SW480 (cell line): Measurements from ENCODE around the gene PIM3.

Source experiments
- DNase-seq: peaks from one replicate; pipeline ENCODE4 v3.0.0-alpha.2; 2016; ENCODE audit warnings: low spot score

Gene PIM3

DNA sequence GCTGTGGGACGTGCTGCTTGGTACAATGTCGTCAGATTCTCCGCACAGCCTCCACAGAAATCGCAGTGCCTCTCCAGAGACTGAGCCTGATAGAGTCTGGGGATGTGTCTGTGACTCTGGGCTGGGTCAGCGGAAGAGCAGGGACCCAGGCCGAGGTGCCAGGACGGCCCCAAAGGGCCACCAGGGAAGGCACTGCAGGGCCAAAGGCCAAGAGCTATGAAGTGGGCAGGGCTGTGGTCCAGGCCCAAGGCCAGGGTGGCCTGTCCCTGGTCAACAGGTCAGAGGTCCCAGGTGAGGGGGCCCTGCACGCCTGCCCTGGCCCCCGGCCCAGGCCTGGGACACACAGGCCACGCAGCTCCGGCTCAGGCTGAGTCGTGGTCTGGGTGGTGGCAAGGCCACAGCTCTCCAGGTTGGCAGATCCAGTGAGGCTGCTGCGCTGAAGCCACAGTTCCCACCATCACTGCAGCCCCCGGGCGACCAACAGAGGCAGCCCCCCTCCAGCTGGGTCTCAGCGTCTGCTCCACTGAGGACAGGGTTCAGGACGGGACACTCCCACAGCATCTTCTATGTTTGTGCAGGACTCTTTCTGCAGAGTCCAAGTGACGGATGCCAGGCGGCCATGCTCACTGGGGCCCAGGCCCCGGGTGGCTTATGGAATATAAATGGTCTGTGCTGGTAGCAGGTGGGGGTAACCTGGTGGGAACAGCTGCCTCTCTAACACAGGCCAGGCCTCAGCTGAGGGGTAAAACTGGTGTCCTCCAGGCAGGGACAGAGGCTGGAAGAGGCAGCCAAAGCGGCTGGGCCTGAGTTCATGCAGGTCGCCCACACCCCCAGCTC, 4.8 kb upstream of the PIM3 start:
- no peak for DNase-seq

DNA sequence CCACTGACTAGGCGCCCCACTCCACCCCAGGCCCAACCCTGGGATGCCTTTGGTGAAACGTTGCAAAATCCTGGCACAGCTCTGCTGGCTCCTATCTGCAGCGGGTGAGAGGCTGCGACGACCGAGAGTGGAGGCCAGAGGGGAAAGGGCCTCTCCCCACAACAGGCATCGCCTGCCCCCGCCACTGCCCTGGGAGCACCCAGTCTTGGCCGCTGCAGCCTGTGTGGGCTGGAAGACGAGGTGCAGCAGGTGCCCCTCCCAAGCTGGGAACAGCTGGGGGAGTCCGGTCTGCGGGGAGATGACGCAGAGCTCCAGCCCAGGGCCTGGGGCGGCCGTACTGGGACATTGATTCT, 4.2 kb upstream of the PIM3 start:
- no peak for DNase-seq

DNA sequence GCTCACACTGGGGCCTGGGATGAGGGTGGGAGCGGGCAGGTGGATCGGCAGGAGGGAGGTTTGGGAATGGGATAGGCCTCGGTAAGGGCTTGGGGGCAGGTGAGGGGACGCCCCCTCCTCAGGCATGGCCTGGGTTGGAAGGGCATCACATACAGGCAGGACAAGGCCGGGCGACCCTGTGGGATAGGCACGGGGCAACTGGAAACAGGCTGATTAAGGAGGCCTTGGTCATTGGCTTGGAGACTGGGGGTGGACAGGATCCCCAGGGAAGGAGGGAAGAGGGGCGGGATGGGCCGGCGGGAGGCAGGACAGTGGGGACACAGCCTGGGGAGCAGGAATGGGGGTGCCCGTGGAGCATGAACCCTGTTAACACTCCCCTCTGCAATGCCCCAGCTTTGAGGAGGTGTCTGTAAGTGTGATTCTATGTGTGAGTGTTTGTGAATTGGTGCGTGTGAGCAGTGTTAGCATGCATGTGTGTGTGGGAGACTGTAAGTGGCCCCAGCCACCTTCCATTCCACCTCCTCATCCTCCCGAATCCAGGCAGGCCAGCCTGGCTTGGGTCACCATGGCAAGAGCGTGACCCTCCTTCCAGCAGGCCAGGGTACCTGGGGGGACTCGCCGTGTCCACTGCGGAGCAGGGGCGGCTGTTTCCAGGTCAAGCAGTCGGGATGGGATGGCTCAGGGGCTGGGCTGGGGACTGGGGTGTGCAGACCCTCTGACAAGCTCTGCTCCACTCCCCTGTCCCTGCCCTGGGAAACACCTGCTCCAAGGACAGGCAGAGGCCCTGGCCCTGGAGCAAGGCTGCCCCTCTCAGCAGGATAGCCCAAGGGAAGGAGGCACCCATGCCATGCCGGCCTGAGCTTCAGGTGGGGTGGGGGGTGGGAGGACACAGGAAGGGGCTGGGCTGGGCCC, 3.4 kb upstream of the PIM3 start:
- no peak for DNase-seq

DNA sequence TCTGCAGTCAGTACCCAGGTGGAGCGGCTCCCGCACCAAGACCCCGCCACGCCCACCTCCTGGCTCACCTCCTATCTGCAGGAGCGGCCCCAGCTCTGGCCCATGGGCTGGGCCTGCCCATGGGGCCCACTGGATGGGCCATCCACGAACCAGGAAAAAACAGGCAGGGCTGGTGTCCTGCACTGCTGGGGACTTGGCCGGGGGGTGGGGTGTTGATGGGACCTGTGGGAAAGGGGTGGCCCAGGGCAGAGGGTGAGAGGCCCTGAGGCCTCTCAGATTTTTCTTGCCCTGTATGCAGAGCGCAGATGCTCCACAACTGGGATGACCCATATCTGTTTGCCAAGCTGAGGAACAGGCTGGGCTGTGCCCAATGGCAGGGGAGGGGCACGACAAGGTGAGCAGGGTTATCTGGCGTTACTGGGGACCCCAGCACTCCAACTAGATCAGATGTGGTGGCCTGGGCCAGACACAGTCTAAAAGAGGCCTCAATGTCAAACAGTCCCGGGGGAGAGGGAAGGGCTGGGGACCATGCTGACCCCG, 2.7 kb upstream of the PIM3 start:
- no peak for DNase-seq

DNA sequence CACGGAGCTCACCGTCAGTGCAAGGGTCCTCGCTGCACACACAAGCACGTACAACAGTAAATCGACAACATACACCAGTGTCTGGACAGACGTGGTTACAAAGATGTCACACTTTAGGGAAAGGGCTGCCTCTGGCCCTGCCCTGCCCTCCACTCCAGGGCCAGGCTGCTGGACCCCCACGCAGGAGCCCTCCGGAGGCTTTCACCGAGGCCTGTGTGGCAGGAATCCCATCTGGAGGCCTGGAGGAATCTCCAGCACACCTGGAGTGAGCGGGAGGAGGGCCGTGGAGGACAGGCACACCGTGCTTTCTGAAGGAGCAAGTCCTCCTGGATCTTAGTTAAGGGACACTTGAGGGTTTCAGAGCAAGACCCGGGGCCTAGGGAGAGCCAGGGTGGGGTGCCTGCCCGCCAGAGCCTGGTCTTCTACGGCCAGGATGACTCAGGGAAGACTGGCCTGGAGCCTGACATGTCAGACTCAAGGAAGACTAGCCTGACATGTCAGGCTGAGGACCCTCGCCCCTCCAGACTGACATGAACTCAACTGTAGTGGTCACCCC, 2.1 kb upstream of the PIM3 start:
- no peak for DNase-seq

DNA sequence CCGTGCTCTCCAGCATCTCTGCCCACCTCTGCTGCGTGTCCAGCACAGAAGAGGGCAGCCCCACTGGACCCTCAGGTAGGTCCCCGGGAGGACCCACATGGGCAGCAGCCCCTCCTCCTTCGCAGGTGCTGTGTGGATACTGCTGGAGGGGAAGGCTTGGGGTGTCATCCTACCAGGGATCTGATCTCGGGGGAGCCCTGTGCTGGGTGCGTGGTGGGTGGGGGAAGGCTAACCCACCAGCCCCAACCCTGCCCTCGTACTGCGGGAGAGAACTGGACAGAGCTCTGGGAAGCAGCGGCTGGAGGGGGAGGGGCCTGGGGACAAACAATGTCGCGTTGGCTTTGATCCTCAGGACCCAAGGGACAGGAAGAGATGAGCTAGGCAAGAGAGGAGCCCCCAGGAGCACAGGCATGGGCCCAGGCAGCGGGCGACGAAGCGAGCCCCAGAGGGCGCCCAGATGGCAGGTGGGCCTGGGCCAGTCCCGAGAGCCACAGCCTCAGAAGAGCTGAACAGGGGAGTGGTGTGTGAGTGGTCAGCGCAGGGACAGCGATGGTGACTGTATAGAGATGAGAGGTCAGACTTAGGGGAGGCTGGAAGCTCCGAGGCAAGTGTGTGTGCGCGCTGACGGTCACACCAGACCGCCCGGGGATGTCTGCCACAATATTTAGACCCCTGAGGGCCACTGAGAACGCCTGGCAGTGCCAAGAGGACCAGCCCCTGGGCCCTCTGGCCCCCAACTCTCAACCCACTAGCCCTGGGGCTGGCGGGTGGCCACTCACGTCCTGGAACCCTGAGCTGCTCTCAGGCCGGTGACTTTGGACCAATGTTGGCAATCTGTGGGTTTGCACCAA, 1.4 kb upstream of the PIM3 start:
- DNase-seq = no peak

DNA sequence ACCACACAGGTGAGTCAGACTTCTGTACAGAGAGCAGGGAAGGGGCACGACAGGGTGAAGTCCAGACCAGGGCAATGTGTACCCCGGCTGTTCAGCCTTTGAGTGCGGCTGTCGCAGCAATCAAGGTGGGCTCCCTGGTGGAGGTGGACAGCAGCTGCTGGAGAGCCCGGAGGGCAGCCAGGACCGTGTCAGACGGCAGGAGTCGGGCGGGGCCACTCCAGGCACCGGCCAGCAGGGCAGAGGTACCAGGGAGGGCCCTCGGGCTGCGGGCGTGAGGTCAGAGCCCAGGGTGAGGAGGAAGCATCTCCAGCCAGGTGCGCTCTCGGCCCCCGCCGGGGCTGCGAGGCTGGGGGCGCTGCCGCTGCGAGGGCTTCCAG, 802 bp upstream of the PIM3 start:
- DNase-seq = peak; percentile 93

DNA sequence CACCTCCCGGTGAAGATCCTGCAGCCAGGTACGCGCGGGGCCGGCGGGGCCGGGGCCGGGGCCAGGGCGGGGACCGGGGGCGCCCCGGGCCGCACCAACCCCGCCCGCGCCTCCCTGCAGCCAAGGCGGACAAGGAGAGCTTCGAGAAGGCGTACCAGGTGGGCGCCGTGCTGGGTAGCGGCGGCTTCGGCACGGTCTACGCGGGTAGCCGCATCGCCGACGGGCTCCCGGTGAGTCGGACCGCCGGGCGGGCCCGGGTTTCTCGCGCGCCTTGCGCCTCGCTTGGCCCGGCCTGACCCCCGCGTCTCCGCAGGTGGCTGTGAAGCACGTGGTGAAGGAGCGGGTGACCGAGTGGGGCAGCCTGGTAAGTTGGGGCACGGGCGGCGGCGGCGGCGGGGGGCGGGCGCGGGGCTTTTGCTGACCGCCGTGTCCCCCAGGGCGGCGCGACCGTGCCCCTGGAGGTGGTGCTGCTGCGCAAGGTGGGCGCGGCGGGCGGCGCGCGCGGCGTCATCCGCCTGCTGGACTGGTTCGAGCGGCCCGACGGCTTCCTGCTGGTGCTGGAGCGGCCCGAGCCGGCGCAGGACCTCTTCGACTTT, 531 bp downstream of the PIM3 start:
- no peak for DNase-seq

DNA sequence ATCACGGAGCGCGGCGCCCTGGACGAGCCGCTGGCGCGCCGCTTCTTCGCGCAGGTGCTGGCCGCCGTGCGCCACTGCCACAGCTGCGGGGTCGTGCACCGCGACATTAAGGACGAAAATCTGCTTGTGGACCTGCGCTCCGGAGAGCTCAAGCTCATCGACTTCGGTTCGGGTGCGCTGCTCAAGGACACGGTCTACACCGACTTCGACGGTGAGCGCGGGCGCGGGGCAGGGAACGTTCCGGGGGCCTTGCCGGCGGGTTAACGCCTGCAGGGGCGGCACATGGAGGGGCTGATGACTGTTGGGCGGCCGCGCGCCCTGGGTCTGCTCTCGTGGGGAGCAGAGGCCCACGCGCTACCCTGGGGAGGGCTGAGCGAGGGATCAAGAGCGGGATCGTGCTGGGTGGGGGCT, 1.0 kb downstream of the PIM3 start:
- DNase-seq = no peak

DNA sequence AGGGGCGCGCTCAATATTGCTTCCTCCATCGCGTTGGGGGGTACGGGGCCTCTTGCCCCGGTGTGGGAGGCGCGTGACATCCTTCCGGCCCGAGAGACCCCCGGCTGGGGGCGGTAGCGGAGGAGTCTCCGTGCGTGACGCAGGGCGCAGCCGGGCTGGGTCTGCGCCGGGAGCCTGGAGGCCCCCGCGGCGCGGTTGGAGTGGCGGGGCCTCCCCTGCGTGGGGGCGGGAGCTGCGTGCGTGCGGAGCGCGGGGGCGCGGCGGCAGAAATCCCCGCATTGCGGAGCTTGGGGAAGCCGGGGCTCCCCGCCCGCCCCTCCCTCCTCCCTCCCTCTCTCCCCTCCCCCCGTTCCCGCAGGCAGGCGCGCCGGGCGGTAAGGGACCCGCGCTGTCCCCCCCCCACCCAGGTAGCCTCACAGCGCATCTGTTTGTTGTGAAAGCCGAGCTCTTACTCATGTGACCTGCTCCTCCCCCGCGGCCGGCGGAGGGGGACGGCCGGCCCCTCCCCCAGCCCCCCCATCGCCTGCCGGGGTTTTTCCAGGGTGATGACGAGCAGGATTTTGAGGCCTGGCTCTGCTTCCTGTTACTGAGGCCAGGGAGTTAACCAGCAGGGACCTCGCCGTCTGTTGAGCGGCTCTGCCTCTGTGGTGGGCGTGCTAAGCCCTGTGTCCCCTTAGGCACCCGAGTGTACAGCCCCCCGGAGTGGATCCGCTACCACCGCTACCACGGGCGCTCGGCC, 1.6 kb downstream of the PIM3 start:
- DNase-seq = peak; percentile 86

DNA sequence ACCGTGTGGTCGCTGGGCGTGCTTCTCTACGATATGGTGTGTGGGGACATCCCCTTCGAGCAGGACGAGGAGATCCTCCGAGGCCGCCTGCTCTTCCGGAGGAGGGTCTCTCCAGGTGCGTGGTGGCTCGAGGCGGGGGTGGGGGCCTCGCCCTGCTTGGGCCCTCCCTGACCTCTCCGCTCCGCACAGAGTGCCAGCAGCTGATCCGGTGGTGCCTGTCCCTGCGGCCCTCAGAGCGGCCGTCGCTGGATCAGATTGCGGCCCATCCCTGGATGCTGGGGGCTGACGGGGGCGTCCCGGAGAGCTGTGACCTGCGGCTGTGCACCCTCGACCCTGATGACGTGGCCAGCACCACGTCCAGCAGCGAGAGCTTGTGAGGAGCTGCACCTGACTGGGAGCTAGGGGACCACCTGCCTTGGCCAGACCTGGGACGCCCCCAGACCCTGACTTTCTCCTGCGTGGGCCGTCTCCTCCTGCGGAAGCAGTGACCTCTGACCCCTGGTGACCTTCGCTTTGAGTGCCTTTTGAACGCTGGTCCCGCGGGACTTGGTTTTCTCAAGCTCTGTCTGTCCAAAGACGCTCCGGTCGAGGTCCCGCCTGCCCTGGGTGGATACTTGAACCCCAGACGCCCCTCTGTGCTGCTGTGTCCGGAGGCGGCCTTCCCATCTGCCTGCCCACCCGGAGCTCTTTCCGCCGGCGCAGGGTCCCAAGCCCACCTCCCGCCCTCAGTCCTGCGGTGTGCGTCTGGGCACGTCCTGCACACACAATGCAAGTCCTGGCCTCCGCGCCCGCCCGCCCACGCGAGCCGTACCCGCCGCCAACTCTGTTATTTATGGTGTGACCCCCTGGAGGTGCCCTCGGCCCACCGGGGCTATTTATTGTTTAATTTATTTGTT, 2.4 kb downstream of the PIM3 start:
- no peak for DNase-seq

DNA sequence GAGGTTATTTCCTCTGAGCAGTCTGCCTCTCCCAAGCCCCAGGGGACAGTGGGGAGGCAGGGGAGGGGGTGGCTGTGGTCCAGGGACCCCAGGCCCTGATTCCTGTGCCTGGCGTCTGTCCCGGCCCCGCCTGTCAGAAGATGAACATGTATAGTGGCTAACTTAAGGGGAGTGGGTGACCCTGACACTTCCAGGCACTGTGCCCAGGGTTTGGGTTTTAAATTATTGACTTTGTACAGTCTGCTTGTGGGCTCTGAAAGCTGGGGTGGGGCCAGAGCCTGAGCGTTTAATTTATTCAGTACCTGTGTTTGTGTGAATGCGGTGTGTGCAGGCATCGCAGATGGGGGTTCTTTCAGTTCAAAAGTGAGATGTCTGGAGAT, 3.1 kb downstream of the PIM3 start:
- DNase-seq = no peak

DNA sequence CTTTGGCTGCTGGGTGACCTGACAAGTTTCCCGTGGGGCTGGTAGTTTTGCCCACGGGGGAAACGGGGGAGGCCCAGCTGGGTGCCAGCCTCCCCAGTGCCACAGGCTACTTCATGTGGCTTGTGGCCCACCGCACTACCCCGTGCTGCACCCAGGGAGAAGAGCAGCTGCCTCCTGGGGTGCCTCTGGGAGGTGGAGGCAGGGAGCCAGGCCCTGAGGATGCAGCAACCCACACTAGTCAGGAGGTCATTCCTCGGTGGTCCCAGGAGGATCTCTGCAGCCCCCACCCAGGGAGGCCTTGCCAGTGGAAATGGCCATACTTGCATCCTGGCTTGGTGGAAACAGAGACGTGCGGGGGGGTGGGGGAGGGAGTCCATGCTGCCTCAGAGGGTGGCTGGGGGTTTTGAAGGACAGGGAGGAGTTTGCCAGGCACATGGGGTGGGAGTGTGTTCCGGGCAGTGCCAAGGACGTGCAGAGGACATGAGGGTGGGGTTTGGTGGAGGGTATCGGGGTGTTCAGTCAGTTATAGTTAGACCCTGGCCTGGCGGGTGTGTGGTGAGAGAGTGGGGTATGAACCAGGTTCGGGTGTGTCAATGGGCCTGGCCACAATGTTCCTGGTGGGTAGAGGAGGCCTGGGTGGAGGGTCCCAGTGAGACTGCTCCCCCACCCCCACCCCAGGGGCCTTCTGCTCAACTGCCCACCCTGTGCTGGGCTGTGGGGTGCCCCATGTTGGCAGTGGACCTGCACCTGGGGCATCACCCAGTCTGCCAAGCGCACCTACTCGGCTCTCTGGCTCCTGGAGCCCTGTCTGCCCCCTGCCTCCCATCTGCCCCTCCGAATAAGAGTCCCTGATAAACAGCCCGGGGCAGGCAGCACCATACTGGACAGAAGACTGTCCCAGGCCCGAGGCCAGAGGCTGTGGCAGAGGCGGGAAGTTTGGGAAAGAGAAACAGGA, 3.8 kb downstream of the PIM3 start:
- DNase-seq = no peak

DNA sequence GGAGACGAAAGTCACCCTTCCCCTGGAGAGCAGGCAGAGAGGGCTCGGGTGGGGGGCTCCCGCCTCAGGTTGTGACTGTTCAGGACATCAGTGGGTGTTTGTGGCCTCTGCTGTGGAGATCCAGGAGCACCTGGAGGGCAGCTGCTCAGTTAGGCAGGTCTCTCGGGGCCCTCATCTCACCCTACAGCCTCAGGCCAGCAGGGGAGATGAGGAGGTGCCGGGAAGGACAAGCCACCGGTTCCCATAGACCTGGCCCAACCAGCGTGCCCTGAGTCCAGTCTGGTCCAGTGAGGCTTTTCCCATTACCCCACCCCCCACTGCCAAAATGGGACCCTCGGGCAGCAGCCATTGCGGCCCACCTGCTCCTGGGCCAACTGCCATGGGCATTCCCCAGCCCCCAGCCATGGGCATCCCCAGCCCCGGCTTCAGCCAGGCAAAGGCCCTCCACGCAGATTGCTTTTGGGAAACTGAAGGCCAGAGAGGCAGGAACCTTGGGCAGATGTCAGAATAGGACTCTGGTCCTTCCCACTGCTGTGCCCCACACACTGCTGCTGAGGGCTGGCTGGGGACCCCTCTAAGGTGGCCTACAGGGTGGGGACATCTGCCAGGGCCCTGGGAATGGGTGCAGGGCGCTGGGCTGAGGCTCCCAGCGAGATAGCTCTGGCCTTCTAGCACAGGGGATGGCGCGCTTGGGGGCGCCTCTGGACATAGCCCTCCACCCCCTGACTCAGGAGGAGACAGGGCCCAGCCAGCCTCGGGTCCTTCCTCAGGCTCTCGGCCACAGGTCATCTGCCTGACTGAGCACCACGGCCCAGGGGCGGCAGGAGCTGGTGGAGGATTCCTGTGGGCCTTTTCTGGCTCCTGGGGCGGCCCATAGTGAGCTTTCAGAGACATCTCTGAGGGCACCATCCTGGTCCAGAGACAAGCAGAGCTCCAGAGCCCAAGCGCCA, 4.8 kb downstream of the PIM3 start:
- no peak for DNase-seq

DNA sequence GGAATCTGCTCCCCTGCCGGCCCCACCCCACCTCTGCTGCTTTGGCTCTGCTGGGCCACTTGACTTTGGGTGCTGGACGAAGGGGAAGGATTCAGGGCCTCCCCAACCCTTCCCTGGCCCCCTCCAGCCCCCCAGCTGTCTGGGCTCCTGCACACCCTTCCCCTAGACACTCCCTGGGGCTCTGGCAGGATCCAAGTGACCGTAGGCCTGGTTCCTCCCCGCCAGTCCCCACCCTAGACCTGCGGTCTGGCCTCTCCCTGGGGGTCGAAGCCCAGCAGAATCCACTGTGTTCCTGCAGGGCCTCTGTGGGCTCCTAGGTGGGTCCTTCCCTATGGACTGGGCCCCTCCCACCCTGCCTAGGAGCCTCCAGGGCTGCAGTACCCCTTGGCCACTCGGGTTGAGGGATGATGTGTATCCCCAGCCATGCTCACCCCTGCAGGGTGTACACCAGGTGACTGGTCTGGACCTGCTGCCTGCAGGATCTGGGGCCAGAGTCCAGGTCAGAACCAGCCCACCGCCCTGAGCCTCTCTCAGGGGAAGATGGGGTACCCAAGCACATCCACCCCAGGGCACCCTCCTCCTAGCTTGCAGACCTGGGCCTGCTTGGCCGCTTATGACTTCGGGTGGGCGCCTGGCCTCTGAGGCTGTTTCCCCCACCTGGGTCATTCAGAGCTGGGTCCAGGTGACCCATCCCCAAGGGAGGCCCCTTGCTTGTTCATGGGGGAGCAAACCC, 5.6 kb downstream of the PIM3 start:
- DNase-seq = no peak
